Hair follicle dermal papilla cell (primary cell): ENCODE data around the gene ERCC2. TPM values are rescaled to one million over a fixed set of nuclear protein-coding genes. Genes with fewer than 3 reads are reported as not detected.

Experiments used
- total RNA-seq: library from RNA; depleted of rRNA; stranded (reverse); fragments of >200 nt; gene quantifications from 2 replicates; pipeline ENCODE4 v1.2.3, GENCODE V29; 2012

Gene ERCC2
- 56.0 and 56.3 TPM in 2 replicates for total RNA-seq

GRCh38 chr19:45370410-45371204, at the start of gene ERCC2:
TSS of gene ERCC2 (minus strand) at chr19:45370573. CDS start at chr19:45370540, 33 bp downstream.

GRCh38 chr19:45406226-45407090, 36.1 kb upstream of the ERCC2 start, which contains the start of gene POLR1G:
TSS of gene POLR1G (plus strand) at chr19:45406644. CDS start at chr19:45406697, 53 bp downstream.

GRCh38 chr19:45404557-45405434, 34.4 kb upstream of the ERCC2 start, which contains the start of gene PPP1R13L:
TSS of gene PPP1R13L (minus strand) at chr19:45405069. CDS start at chr19:45398318, 6,751 bp downstream.

GRCh38 chr19:45340232-45340898, 30.0 kb downstream of the ERCC2 start, which contains the start of gene KLC3:
TSS of gene KLC3 (plus strand) at chr19:45340750. CDS start at chr19:45345542, 4,792 bp downstream.

GRCh38 chr19:45322744-45323281, 47.6 kb downstream of the ERCC2 start, which contains the start of gene CKM:
TSS of gene CKM (minus strand) at chr19:45322875. CDS start at chr19:45319713, 3,162 bp downstream.

Other genes starting within 250 kb of the ERCC2 start
- gene NKPD1, start 209.6 kb downstream of the ERCC2 start, total RNA-seq = not detected in 2 replicates
- gene TRAPPC6A, start 192.3 kb downstream of the ERCC2 start, total RNA-seq = 9.4 and 15.4 TPM in 2 replicates
- gene BLOC1S3, start 191.8 kb downstream of the ERCC2 start, total RNA-seq = 7.2 and 7.6 TPM in 2 replicates
- gene EXOC3L2, start 125.2 kb downstream of the ERCC2 start, total RNA-seq = not detected in 2 replicates
- 18.6 and 23.5 TPM in 2 replicates for gene MARK4, start 119.3 kb downstream of the ERCC2 start, total RNA-seq
- not detected in 2 replicates for gene CKM, start 47.7 kb downstream of the ERCC2 start, total RNA-seq
- gene KLC3, start 29.8 kb downstream of the ERCC2 start, total RNA-seq = 0.32 TPM in 1 of 2 replicates, not detected in the other
- 9.2 and 22.0 TPM in 2 replicates for gene PPP1R13L, start 34.5 kb upstream of the ERCC2 start, total RNA-seq
- gene POLR1G, start 36.1 kb upstream of the ERCC2 start, total RNA-seq = 5.8 and 7.8 TPM in 2 replicates
- 94.6 and 95.7 TPM in 2 replicates for gene ERCC1, start 53.3 kb upstream of the ERCC2 start, total RNA-seq
- 1.3 and 2.9 TPM in 2 replicates for gene FOSB, start 97.4 kb upstream of the ERCC2 start, total RNA-seq
- gene RTN2, start 126.5 kb upstream of the ERCC2 start, total RNA-seq = 11.0 and 16.0 TPM in 2 replicates
- 0.61 and 1.8 TPM in 2 replicates for gene PPM1N, start 127.9 kb upstream of the ERCC2 start, total RNA-seq
- 116 and 135 TPM in 2 replicates for gene VASP, start 136.9 kb upstream of the ERCC2 start, total RNA-seq
- 12.0 and 16.3 TPM in 2 replicates for gene OPA3, start 214.2 kb upstream of the ERCC2 start, total RNA-seq
- not detected in 2 replicates for gene GPR4, start 231.6 kb upstream of the ERCC2 start, total RNA-seq